LoVo (cell line): ENCODE measurements around the gene GCNT4.
A peak's percentile ranks its signal among the peaks of the same experiment; 100 is the strongest.
"Not testable (repeated sequence)": the region's sequence is repeated elsewhere in the genome, so short reads cannot be mapped to it uniquely, and the experiment has no call there.

ENCODE experiments used
- DNase-seq: peaks from one replicate; pipeline ENCODE4 v3.0.0-alpha.2; 2016; ENCODE audit warnings: low spot score

Gene GCNT4, protein sequence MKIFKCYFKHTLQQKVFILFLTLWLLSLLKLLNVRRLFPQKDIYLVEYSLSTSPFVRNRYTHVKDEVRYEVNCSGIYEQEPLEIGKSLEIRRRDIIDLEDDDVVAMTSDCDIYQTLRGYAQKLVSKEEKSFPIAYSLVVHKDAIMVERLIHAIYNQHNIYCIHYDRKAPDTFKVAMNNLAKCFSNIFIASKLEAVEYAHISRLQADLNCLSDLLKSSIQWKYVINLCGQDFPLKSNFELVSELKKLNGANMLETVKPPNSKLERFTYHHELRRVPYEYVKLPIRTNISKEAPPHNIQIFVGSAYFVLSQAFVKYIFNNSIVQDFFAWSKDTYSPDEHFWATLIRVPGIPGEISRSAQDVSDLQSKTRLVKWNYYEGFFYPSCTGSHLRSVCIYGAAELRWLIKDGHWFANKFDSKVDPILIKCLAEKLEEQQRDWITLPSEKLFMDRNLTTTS

DNA sequence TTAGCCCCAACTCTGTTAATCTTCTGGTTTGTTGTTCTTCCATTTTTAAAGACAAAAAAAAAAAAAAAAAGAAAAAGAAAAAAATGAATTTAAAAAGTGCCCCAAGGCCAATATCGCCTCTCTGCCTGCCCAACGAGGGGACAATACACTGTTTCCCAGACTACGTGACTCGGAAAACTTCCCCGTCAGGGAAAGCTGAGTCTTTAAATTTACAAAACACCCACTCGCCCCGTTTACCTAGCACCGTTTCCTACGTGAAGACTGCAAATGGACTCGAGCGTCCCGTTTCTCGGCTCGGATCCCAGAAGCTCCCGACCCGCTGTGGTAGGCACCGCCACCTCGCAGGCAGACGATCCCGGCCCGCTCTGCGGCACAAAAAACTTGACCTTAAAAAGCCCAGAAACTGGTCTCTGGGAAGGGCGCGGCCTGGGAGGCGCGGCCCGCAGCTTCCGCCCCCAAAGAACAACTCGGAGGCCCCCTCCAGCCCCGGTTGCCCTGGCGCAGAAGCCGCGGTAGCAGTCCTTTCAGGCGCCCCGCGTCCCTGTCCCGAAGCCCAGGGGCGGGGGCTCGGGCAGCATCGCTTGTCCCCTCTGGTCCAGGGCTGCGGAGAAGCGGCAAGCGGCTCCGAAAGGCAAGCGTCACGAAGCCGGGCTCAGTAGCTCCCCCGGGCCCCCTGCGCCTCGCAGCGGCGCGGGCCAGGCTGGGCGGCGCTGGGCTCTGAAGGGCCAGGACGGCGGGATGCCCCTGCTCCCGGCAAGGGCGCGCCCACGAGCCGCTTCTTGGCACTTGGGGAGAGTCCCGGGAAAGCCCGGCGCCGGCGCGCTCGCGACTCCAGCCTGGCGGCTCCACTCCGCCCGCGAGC, at the start of gene GCNT4:
Gene GCNT4, minus strand, starts transcription at position 367 of the 862 bp plus-strand sequence. CDS start 22,521 bp downstream, outside the sequence.
- DNase-seq: peak; percentile 59

DNA sequence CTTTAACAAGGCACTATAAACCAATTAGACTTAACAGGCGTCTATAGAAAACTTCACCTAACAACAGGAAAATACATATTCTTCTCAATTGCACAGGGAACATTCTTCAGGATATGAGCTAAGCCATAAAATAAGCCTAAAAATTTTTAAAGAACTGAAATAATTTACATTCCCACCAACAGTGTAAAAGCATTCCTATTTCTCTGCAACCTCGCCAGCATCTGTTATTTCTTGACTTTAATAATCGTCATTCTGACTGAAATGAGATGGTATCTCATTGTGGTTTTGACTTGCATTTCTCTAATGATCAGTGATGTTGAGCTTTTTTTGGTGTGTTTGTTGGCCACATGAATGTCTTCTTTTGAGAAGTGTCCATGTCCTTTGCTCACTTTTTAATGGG, 43.6 kb upstream of the GCNT4 start:
- DNase-seq: not testable (repeated sequence)

DNA sequence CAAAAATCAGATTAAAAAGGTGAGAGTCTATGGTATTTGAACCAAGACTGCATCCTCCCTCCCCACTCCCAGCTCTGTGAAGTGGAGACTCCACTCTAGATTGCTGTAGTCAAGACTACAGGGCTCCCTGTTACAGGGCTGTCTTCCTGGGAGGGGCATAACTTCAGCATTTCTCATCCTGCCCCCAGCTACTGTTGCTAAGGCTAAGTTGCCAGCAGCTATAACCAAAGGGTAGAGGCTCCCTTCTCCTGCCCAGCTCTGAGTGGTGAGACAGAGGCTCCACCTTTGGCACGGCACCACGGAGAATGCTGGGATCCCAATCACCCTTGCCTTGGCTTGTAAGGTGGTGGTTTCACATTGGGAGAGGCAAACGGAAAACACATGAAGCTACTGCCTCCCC, 39.2 kb upstream of the GCNT4 start:
- DNase-seq: no peak

- DNase-seq: no peak
These were observed 37.3 kb upstream of the GCNT4 start for GRCh38 chr5:75089662-75090061.

DNA sequence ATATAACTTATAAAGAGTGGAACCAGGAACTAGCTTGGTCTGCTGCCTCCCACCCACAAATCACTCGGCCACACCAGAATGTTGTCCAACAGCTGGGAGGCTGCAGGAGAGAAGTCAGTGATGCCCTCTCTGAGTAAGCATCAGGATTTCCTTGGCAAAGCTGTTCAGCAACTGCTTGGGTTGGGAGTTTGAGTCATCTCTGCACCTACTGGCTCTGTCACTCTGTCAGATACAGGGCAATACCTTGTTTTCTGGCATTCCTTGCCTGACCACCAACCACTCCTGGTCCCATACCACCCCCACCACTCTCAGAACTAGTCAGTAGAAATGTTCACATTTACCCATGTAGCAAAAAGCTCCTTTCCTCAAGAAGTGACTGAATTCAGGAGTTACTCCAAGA, 36.8 kb upstream of the GCNT4 start:
- no peak for DNase-seq

DNA sequence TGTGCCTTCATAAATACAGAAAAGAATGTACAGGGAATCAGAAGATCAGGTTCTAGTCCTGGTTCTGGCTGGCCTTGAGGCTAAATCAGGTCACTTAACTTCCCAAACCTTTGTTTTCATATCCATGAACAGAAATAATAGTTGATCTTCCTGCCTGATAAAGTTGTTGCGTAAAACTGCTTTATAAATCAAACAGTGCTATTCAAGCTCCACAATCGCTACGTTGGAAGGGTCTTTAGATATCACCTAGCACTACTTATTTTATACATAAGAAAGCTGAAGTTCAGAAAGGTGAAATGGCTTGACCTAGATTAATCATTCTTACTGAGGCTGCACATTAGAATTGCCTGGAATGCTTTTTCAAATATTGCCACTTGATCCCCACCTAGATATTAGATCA, 36.3 kb upstream of the GCNT4 start:
- DNase-seq: no peak

DNA sequence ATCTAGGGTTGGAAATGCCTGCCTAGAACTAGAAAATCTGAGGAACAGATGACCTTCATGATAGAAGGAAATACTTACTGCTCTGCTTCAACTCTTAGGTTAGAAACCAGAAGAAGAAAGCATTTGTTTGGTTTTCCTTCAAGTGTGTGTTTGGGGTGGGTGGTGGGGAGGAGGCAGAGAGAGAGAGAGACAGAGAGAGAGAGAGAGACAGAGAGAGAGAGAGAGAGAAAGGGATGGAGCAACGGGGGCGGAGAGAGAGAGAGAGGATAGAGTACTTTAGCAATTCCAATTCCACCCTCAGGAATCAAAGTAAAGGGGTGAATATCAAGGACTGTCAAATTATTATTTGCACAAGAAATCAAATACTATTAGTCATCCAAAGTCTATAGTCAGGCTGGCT, 29.2 kb upstream of the GCNT4 start:
- no peak for DNase-seq

GRCh38 chr5:75079346-75079745, 27.0 kb upstream of the GCNT4 start:
- not testable (repeated sequence) for DNase-seq

DNA sequence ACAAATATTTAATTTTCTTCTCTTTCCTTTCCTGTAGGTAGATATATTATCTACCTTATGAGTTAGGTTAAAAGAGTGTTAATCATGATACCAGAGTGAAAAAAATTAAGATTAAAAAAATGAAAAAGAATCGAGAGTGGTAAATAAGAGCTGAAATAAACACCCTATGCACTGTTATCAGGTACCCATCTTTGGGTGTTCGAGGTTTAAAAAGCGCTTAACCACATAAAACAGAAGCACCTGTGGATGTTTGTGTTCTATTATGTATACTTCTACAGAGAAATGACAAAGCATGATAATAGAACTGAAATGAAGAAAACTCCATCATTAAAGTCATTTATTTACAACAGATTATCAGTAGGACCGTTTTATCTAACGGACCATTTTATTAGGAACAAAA, 25.7 kb upstream of the GCNT4 start:
- DNase-seq: no peak

DNA sequence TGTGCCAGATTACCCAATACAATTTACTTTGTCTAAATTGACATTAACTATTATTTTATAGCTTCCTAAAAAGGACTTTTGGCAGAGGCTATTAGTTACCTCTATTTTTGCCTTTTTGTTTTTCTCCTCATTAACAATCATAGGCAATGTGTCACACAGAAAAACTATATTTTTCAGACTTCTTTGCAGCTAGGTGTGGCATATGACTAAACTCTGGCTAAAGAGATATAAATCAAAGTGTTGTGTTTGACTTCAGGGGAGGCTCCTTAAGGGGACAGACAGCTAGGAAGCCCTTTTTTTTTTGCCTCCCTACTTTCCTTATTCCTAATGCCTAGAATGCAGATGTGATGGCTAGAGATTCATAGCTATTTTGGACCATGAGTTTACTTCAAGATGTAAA, 19.7 kb upstream of the GCNT4 start:
- peak; percentile 50 for DNase-seq

- DNase-seq: no peak
These were observed 18.7 kb upstream of the GCNT4 start for GRCh38 chr5:75071100-75071499.

GRCh38 chr5:75067434-75067833, 15.1 kb upstream of the GCNT4 start:
- no peak for DNase-seq

GRCh38 chr5:75062925-75063531, 10.7 kb upstream of the GCNT4 start:
- DNase-seq: no peak

- no peak for DNase-seq
These were observed 7.7 kb upstream of the GCNT4 start for GRCh38 chr5:75059912-75060545.

- DNase-seq: no peak
These were observed 6.7 kb upstream of the GCNT4 start for GRCh38 chr5:75058986-75059535.

- DNase-seq: no peak
These were observed 5.2 kb upstream of the GCNT4 start for GRCh38 chr5:75057561-75057960.

GRCh38 chr5:75055727-75056144, 3.4 kb upstream of the GCNT4 start:
- no peak for DNase-seq

DNA sequence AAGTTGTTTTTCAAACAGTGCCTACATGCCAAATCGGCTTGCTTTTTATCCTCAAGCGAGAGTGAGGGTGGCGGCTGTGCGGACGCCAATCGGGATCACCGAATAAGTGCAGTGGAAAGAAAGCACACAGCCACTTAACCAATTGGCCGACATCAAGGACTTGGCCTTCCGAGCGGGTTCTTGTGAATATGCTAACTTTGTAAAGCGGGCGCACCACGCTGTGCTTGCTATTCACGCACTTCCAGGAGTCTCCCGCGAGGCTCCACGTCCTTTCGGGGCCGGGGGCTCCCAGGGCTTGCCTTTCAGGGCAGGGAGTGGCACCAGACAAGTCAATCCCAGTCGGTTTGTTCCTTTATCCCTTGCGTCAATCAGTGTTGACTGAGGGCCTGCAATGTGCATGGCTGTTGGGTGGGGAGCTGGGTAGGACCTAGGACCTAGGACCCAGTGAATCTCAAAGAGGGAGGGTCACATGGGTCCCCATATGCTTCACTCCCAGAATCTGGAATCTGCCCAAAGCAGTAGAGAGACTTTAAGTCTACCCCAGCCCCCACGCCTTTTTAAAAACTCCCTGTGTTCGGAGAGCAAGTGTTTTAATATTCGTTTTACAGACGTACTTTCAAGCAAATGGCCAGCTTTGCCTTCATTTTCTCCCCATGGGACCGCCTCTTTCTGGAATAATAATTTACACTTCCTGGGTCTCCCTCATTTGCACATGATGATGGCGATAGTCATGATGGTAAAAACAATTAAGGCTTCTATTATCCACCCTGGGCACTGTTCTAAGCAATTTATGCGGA, 2.0 kb upstream of the GCNT4 start:
- DNase-seq: no peak

- DNase-seq: peak; percentile 71
These were observed 1.2 kb upstream of the GCNT4 start for GRCh38 chr5:75053304-75054133.

DNA sequence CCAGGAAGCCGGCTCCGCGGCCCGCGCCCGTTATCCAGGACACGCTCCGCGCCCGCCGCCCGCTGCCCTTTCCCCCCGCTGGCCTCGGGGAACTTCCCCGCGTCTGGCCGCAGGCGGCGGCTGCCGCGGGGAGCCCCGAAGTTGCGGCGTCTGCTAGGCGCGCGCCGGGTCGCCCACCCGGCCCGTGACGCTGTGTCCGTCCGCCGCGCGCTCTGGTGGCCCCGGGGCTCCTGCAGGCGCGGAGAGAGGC, 621 bp upstream of the GCNT4 start:
- DNase-seq: no peak
